Right kidney (tissue), 1 donor: ENCODE measurements around the gene CCDC13.

ENCODE experiments used
- DNase-seq: peaks from one replicate; pipeline ENCODE4 v3.0.0-alpha.2; 2016

Gene CCDC13

DNA sequence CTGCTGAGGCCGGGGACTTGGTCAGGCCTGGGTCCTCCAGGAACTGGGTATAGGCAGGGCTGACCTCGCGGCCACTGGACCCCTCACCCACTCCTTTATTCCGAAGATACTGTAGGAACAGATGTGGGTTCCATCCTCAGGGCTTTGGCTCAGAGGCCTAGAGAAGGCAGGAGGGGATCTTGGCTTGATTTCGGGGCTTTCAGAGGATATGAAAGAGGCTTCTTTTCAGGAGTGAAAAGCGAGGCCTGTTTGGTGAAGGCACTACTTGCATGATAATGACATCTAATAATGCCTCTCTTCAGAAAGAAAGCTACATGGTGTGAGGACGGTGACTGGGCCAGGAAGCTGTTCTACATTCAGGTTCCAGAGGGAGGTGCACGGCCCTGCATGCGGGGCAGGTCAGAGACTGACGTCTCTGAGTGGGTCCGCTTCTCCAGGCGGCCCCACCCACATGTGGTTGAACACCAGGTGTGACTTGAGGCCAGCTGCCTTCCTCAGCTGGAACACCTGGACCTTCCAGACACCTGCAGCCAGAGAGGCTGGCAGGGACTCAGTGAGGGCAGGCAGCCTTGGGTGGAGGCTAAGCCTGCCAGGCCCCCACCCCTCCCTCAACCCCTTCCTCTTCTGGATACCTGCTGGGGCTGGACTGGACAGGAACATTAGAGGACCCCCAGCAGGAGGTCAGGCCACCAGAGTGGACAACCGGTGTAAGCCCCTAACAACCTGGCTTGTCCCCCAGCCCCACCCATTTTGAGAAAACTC is 39.4 kb downstream of the CCDC13 start:
- DNase-seq: no peak

DNA sequence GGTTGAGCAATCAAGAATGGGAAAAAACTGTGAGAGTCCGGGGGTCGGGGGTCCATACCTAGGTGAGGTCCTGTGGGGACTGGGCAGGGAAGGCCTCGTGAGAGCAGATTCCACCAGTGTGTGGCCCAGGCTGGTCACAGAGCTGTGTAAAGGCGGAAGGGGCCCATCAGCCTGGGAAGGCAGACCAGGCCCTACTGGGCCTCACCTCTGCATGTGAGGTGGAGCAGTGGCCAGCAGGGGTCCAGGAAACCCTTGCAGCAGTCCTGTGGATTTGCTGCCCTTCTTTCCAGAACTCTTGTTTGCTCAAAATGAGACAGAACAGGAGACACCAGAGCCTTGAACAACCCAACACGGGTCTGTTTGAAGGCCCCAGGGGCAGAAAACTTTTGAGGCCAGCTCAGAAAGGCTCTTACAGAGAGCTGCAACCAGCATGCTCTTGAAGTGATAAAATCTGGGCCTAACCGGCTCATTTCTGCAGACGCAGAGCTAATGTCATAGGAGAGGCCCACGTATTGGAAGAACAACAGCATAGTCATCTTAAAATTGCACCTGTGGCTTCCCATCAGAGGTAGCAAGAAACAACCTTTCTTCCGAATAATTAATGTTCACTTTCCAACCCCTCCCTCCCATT is 40.1 kb downstream of the CCDC13 start:
- DNase-seq: no peak

DNA sequence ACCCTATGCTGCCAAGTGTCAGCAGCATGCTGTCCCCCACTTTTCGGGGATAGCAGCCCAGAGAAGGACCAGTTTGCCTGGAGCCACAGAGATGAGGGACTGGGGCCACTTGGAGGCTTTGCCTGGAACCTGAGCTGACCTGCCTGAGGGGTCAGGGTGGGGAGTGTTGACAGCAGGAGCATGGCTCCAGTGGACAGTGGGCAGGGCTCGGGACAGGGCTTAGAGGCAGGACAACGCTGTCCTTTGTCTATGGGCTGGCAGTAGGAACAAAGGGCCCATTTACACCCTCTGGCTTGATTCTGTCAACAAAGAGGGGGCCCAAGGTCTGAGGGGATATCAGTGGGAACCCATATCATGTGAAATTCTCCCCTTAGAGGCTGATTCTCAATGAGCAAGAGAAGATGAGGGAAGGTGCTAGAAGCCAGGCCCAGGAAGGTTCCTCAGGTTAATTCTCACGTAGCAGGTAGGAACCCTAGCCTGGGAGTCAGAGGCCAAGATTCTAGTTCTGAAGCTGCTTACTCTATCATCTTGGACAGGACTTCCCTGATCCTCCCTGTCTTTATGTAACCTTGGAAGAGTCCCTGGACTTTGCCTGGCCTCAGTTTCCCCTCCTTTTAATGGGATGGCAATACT is 40.7 kb downstream of the CCDC13 start:
- DNase-seq: no peak

DNA sequence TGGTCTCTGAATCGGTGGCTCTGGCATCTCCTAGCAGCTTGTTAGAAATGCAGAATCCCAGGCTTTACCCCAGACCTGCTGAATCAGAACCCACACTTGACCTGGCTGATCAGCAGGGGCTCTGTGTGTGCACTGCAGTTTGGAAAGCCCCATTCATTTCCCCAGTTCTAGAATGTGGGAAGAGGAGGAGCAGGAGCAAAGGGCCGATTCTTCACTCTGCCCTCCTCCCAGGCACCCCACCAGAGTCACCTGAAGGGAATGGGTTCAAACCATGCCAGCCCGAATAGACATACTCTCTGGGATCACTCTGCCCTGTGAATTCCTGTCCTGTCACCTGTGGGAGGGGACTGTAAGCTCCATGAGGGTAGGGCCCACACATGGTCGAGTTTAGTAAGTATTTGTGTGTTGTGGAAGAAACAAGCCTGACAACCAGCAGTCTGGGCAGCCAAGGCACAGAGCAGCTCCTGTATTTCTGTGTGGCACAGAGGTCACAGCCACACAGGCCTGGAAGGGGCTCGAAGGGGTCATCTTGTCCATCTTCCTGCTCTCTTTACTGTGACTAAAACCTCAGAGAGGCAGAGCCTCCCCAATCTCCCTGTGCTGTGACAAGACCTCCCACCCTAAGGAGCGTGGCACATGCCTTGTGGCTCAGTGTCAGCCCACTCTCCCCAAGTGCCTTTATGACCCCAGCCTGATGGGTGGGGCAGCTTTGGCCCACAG is 41.4 kb downstream of the CCDC13 start:
- DNase-seq: no peak

- DNase-seq: no peak
Measured at GRCh38 chr3:42730706-42731420, 42.2 kb downstream of the CCDC13 start.

GRCh38 chr3:42730294-42730693 is 42.8 kb downstream of the CCDC13 start:
- DNase-seq: no peak

DNA sequence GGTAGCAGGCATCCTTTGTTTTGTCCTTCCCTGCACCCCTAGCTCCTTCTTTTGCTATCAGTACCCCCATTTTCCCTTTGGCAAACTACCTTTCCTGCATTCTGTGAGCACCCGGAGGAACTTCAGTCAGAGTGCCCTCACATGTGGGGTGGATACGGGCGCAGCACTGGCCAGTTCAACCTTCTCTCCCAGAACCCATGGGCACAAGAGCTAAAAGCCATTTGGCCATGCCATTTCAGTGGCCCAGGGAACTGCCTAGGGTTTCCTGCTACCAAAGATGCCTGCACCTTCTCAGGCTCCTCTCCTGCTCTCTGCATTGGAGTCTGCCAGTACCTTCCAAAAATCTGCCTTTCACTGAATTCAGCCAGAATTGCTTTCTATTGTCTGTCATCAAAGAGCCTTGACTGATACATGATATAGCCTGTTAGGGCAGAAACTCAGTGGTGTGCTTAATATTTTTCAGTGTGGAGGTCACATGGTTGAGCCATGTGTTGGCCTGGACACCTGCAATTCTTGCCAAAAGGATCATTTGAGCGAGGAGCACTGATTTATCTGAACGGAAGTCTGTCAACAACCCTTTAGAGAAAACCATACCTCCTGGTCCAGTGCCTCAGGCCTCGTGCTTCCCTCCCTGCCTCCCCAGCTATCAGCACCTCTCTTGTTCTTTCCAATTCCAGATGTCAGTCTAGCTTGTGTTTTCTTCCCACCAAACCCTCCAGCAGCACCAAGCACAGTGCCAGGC is 43.5 kb downstream of the CCDC13 start:
- DNase-seq: no peak

- no peak for DNase-seq
Measured at GRCh38 chr3:42728668-42729364, 44.2 kb downstream of the CCDC13 start.

DNA sequence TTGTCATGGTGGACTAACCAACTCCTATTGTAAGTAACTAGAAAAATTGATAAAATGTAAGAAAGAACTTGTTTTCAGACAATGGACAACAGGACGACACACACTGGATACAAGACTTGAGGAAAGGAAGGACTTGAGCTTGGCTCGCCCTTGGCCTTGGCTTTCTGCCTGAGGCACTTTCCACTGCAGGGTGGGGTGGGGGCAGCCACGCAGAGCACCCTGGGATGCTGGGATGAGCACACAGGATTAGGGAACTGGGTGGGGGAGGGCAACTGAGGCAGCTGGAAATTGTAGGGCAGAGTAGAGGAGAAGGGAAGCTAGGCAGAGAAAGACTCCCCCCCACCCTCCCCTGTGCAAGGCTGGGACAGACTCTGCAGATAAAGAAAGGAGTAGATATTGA is 45.0 kb downstream of the CCDC13 start:
- DNase-seq: no peak

DNA sequence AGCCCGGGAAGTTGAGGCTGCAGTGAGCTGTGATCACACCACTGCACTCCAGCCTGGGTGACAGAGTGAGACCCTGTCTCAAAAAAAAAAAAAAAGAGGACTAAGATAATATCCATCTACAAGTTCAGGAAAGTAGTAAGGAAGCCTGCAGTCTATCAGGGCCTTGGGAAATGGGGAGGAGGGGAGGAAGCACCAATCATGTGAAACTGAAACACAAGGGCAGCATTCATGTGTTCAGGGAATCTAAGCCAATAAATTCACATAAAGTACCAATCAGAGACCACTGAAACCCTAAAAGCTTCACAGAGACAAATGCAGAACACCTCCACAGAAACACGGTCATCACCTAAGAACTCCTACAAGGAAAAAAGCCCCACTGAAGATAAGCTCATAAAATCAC is 47.6 kb downstream of the CCDC13 start:
- DNase-seq: no peak

- no peak for DNase-seq
Measured at GRCh38 chr3:42723219-42723618, 49.8 kb downstream of the CCDC13 start.
